OCI-LY1 (cell line): ENCODE measurements around the gene NPAS1.

Source experiments
- H2AFZ ChIP-seq: fragments of 200-600 bp; sonication (generic), shearing (Covaris generic); 2 replicates; pipeline ENCODE4 v1.6.0; 2014; ENCODE audit warnings: antibody characterized with exemption, mild to moderate bottlenecking, low read length
- H3F3A ChIP-seq: fragments of 200-600 bp; sonication (generic), shearing (Covaris generic); 2 replicates; pipeline ENCODE4 v1.6.0; 2014; ENCODE audit warnings: mild to moderate bottlenecking, antibody characterized with exemption, low read length, moderate library complexity; ENCODE audit not compliant: insufficient read depth
- H3K27ac ChIP-seq: fragments of 200-600 bp; sonication (generic); 2 replicates; pipeline ENCODE4 v1.5.1; 2014; ENCODE audit warnings: low read length, mixed run types, mild to moderate bottlenecking, low read depth; ENCODE audit not compliant: poor library complexity, severe bottlenecking
- H3K27me3 ChIP-seq: fragments of 200-600 bp; sonication (generic); 2 replicates; pipeline ENCODE4 v1.6.0; 2014; ENCODE audit warnings: antibody characterized with exemption, mild to moderate bottlenecking, low read length, moderate library complexity; ENCODE audit not compliant: insufficient read depth
- H3K36me3 ChIP-seq: fragments of 200-600 bp; sonication (generic); 2 replicates; pipeline ENCODE4 v1.6.1; 2014; ENCODE audit warnings: mild to moderate bottlenecking, antibody characterized with exemption, low read length, moderate library complexity, mixed read lengths; ENCODE audit not compliant: insufficient read depth
- H3K4me1 ChIP-seq: fragments of 200-600 bp; sonication (generic); 2 replicates; pipeline ENCODE4 v1.5.1; 2014; ENCODE audit warnings: mild to moderate bottlenecking, low read length, moderate library complexity; ENCODE audit not compliant: insufficient read depth, severe bottlenecking
- H3K4me2 ChIP-seq: fragments of 200-600 bp; sonication (generic), shearing (Covaris generic); 2 replicates; pipeline ENCODE4 v1.6.1; 2014; ENCODE audit warnings: low read length
- H3K4me3 ChIP-seq: fragments of 200-600 bp; sonication (generic); 2 replicates; pipeline ENCODE4 v1.5.1; 2014; ENCODE audit warnings: low read length, low read depth, mild to moderate bottlenecking, mixed read lengths; ENCODE audit not compliant: poor library complexity, severe bottlenecking
- H3K79me2 ChIP-seq: fragments of 200-600 bp; shearing (Covaris generic); 2 replicates; pipeline ENCODE4 v1.6.1; 2016; ENCODE audit warnings: mixed run types, low read length, mixed read lengths; ENCODE audit not compliant: insufficient read depth
- H3K9ac ChIP-seq: fragments of 200-600 bp; sonication (generic), shearing (Covaris generic); 2 replicates; pipeline ENCODE4 v1.6.1; 2014; ENCODE audit warnings: mild to moderate bottlenecking, low read length, mixed read lengths
- H3K9me2 ChIP-seq: fragments of 200-600 bp; sonication (generic), shearing (Covaris generic); 2 replicates; pipeline ENCODE4 v1.6.1; 2014; ENCODE audit warnings: low read depth, mild to moderate bottlenecking, low read length, mixed read lengths
- H3K9me3 ChIP-seq: fragments of 200-600 bp; shearing (Covaris generic); 2 replicates; pipeline ENCODE4 v1.6.1; 2014; ENCODE audit warnings: low read length, mixed read lengths
- H4K20me1 ChIP-seq: fragments of 200-600 bp; sonication (generic), shearing (Covaris generic); 2 replicates; pipeline ENCODE4 v1.6.0; 2016; ENCODE audit warnings: mild to moderate bottlenecking, low read length; ENCODE audit not compliant: insufficient read depth
- EZH2 ChIP-seq: fragments of 200-600 bp; sonication (generic), shearing (Covaris generic); IDR thresholded peaks from 2 replicates; pipeline ENCODE4 v1.8.0; 2017; ENCODE audit warnings: borderline replicate concordance, mixed run types, mild to moderate bottlenecking, antibody characterized with exemption, low read length, moderate library complexity, mixed read lengths
- TF ChIP-seq, protein P1 (sequence below): fragments of 200-600 bp; sonication (generic), shearing (Covaris generic); IDR thresholded peaks from 2 replicates; pipeline ENCODE4 v1.5.1; 2017; ENCODE audit warnings: mild to moderate bottlenecking, antibody characterized with exemption, low read length, moderate library complexity, mixed read lengths

The NPAS1 gene

GRCh38 chr19:47068246-47068645, 48.6 kb downstream of the NPAS1 start:
- H3K4me2 ChIP-seq: no peak overlapping the region
- H3K9me2 ChIP-seq: no peaks in the 10 kb centered on the region
- H3K4me3 ChIP-seq: no peak overlapping the region
- H3K36me3 ChIP-seq: peaks cover 87% of the 10 kb centered on the region
- no peaks in the 10 kb centered on the region for H3K4me1 ChIP-seq
- no peak overlapping the region for H2AFZ ChIP-seq
- no peaks in the 10 kb centered on the region for H4K20me1 ChIP-seq
- H3K27me3 ChIP-seq: no peaks in the 10 kb centered on the region
- H3K9ac ChIP-seq: no peak overlapping the region
- no peak overlapping the region for H3K27ac ChIP-seq
- H3F3A ChIP-seq: no peaks in the 10 kb centered on the region
- H3K9me3 ChIP-seq: no peaks in the 10 kb centered on the region
- TF ChIP-seq, protein P1, sequence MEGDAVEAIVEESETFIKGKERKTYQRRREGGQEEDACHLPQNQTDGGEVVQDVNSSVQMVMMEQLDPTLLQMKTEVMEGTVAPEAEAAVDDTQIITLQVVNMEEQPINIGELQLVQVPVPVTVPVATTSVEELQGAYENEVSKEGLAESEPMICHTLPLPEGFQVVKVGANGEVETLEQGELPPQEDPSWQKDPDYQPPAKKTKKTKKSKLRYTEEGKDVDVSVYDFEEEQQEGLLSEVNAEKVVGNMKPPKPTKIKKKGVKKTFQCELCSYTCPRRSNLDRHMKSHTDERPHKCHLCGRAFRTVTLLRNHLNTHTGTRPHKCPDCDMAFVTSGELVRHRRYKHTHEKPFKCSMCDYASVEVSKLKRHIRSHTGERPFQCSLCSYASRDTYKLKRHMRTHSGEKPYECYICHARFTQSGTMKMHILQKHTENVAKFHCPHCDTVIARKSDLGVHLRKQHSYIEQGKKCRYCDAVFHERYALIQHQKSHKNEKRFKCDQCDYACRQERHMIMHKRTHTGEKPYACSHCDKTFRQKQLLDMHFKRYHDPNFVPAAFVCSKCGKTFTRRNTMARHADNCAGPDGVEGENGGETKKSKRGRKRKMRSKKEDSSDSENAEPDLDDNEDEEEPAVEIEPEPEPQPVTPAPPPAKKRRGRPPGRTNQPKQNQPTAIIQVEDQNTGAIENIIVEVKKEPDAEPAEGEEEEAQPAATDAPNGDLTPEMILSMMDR: no peak
- TF ChIP-seq EZH2: no peak
- H3K79me2 ChIP-seq: no peaks in the 10 kb centered on the region

DNA sequence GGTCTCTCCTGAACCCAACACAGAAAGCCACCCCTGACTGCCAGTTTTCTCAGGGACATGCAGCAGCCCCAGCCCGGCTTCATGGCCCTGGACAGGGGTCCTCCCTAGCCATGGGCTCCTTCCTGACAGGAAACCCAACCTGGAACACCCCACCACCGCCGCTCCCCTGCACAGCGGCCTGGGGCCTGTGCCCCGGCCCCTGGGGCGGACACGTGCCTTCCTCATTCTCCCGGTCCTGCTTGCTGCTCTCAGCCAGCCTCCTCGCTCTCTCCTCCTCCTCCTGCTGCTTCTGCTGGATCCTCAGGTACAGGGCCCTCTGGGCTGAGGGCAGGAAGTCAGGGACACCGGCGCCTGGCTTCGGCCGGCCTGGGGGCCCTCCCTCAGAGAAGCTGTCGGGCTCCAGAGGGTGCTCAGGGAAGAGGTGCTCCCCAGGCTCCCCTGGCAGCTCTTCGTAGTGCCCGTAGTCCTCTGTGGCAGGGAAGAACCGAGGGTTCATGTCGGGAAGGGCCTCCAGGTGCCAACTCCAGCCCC, 49.3 kb downstream of the NPAS1 start:
- no peak overlapping the region for H3K9ac ChIP-seq
- H3K4me2 ChIP-seq: no peak overlapping the region
- H3K27ac ChIP-seq: no peak overlapping the region
- no peak for TF ChIP-seq EZH2
- TF ChIP-seq, protein P1: no peak
- H3K9me2 ChIP-seq: no peaks in the 10 kb centered on the region
- no peak overlapping the region for H3K4me3 ChIP-seq
- no peaks in the 10 kb centered on the region for H3F3A ChIP-seq
- no peaks in the 10 kb centered on the region for H3K79me2 ChIP-seq
- no peaks in the 10 kb centered on the region for H3K9me3 ChIP-seq
- H2AFZ ChIP-seq: no peak overlapping the region
- H3K4me1 ChIP-seq: no peaks in the 10 kb centered on the region
- peaks cover 90% of the 10 kb centered on the region for H3K36me3 ChIP-seq
- H3K27me3 ChIP-seq: no peaks in the 10 kb centered on the region
- no peaks in the 10 kb centered on the region for H4K20me1 ChIP-seq

DNA sequence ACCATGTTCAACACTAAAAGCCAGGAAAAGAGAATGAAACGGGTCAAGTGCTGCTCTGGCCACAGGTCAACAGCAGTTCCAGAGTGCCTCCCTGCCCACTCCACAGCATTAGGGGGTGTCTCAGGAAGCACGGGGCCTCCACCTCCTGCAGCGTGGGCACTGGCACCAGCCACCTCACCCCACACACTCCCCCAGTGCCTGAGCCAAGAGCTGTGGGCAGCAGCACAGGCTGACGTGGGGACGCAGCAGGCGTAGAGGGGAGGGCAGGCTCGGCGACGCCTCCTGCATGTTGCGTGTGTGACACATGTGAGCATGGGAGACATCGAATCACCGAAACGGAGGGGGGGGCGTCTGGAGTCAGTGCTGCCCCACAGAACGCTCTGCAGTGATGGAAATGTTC, 50.2 kb downstream of the NPAS1 start:
- peaks cover 96% of the 10 kb centered on the region for H3K36me3 ChIP-seq

More for the DNA sequence above, 50.2 kb downstream of the NPAS1 start:
- TF ChIP-seq, protein P1: no peak
- TF ChIP-seq EZH2: no peak
- no peaks in the 10 kb centered on the region for H3K27me3 ChIP-seq
- H3K79me2 ChIP-seq: no peaks in the 10 kb centered on the region
- no peak overlapping the region for H3K27ac ChIP-seq
- H3K9ac ChIP-seq: no peak overlapping the region
- no peaks in the 10 kb centered on the region for H4K20me1 ChIP-seq
- no peak overlapping the region for H3K4me2 ChIP-seq
- no peaks in the 10 kb centered on the region for H3K9me2 ChIP-seq
- H3K9me3 ChIP-seq: no peaks in the 10 kb centered on the region
- no peak overlapping the region for H2AFZ ChIP-seq
- no peaks in the 10 kb centered on the region for H3K4me1 ChIP-seq
- H3K4me3 ChIP-seq: no peak overlapping the region
- no peaks in the 10 kb centered on the region for H3F3A ChIP-seq
